NCI-H146 treated with DMSO at 0.1 percent for 48 hours (cell line): ENCODE results near the gene ASTN1.

Experiments used
- DNase-seq: peaks from one replicate; lab custom pipeline; 2025; ENCODE audit not compliant: unreplicated experiment; lab: John Stamatoyannopoulos, UW

Gene ASTN1

DNA sequence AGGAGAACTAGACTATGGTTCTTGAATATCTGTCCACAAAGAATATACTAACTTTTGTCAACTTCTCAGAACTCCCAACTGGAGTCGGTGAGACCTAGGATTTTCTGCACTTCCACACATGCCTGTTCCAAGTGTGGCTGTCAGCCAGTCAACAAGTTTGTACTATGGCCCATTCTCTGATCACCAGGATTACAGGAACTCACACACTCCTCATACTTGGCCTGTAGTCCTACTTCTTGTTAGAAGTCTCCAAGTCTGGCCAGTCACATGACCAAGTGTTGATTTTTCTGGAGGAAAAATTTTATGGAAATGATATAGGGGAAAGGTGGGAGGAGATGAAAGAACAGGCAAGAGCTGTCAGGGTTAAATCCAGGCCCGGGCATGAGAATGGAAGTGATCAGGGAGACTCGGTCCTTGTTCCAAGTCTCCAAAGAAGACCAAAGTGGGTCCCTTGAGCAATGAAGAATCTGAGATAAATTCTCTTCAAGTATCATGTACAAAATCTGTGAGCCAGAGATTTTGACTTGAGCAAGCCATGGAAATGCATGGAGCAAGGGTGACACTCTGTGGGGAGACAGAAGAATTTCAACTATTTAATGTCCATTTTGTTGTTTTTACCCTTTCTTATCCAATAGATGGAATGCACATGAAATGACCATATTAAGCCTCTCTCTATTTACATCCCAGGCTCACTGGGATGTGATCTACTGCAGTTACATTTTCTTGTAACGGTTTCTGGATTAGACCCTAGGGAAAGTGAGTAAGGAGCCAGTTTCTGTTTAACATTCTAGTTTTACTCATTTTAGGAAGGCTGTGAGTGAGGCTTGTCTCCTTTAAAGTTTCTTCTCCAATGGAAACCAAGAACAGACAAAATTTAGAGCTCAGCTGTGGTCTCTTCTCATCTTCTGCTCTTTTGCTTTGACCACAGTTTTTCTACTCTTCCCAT is 320.9 kb downstream of the ASTN1 start:
- no peak for DNase-seq

DNA sequence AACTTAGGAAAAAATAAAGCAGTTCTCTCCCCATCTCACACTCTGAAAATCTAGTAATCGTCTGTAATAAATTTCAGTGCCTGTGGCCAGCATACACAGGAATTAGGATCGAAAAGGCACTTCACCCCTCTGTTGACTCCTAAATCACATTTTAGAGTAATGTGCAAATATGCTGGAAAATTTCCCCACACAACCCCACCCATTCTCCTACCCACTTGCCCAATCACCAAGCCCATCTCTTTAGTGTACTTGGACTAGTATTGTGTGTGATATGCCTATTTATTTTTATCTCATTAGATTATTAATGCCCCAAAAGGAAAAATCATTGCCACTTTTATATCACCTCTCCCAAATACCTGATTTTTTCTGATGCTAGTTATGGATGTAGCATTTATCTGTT is 323.3 kb downstream of the ASTN1 start:
- DNase-seq = no peak

DNA sequence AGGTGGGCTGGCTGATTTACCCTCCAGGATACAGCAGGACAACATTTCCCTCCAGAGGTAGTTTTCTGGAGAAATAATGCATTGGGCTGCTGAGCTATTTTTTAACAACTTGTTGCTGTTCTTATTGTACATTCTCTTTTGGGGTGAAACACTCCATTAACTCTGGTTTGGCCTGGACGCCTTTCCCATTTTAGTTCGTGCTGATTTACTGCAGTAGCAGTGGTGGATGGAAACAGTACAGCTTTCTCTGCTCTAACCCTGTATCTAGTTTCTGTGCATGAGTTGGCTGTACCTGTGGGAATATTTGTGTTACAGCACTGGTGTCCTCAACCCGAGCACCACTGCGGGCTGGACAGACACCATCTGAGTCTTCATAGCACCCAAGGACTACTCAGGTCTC is 325.3 kb downstream of the ASTN1 start:
- DNase-seq = no peak

DNA sequence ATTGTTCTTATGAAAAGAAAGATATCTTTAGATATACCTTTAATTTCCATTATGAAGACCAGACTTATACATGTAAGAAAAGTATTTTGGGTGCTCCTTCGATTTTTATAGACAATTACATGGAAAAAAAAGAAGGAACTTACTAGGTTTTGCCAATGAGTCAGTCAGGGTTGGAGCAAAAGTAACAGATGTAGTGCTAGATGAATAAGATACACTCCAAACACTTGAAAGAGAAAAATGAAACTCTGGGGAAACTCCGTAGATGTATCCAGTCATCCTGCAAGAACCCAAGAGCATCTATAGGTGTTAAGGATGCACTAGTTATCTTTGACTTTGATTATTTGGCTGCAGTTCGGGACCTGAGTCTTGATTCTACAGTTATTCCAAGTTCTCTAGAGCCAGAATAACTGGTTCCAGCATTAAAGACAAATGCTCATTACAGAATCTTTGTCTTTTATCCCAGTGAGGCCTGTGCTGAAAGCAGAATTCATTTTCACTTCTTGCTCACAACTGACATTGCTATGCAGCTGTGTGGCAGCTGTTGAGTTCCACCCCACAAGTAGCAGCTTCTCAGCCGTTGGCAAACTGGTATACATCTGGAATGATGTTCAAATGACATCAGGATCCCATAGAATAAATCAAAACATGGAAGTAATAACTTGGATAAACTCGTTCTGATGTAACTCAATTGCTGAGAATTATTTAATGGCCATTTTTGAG is 326.1 kb downstream of the ASTN1 start:
- no peak for DNase-seq

DNA sequence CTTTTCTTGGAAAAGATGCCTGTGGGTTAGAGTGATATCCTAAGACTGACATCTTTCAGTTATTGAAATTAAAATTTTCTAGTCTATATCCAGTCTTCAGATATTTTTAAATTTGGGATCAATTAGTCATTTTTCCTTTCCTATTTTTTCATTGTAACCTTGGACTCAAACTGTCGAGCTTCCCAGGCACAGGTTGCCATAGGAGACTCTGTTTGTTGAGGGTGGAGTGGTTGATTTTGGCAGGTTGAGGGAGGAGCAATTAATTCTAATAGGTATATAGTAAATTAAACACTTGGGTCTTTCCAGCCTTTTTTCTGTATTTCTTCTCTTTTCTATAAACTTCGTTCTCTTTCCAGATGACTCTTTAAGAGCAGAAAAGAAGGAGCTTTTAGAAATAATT is 326.8 kb downstream of the ASTN1 start:
- DNase-seq = no peak

DNA sequence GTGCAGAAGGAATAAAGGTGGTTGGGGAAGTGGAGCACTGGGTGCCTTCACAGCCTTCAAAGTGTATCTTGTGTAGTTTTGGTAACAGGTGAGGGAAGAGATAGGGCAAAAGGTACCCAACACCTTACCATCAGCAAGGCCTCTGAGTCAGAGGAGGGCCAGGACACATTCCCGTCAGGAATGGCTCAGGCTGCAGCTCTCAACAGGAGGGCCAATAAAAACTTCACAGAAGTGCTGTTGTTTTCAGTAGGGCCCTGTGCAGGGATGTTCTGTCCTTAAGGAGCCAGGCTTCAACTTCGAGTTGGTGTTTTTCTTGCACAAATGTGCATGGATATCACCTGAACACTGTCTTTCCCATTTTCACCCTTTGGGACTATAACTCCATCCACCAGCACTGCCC is 333.4 kb downstream of the ASTN1 start:
- DNase-seq = no peak

DNA sequence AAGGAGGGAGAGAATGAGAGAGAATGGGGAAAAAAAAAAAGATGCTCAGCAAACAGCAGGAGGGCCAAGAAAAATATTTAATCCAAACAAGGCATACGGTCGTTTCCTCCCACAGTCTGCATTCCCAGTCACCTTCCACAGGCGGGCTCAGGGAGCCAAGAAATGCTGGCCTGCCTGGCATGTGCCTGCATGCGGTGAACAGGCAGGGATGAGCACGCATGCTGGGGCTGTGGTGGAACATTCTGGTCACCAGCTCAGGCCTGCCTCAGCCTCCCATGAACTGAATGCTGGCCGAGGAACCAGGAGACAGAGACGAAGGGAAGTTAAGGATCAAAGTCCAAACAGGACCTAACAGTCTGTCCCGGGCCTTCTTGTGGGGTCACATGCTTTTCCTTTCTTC is 335.3 kb downstream of the ASTN1 start:
- DNase-seq = no peak

DNA sequence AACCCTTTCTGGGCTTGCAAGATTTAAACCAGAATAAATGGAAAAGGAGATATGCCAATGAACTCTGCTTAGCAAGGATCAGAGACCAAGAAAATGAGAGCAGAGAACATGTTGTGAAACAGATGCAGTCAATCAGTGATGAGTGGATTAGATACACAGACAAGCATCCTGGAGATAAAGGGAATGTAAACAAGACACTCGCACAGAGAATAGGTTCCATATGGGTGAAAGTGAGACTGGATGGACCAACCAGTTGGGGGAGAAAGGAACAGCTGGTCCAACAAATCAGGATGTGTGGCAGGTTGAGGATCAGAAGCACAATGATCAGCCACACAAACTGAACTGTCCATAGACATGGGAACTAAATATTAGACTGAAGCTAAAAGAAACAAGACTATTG is 338.2 kb downstream of the ASTN1 start:
- no peak for DNase-seq

DNA sequence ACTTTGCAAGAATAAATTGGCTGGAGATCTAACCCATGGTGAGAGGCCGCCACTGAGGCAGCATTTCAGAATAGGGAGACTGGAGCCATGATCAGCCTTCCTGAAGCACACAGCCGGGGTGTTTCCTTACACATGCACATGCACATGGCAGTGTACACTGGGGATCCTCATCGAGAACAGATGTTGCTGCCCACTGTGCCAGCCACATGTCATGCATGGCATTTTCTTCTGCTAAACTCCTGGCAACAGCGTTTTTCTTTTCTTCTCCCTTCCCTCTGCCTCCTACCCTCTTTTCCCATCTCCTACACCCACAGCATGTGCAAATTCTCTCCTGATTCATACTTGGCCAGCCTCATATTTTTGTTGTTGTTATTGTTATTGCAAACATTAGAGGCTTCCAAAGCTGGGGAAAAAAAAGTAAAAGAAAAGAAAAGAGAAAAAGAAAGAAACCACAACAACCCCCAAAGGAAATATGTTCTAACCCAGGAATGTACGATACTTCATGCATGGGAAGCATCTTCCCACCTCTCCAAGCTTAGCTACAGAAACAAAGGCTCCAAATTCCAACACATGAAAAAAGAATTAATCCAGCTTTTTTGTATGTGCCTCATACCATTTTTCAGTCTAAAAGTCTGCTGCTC is 344.0 kb downstream of the ASTN1 start:
- DNase-seq = no peak

DNA sequence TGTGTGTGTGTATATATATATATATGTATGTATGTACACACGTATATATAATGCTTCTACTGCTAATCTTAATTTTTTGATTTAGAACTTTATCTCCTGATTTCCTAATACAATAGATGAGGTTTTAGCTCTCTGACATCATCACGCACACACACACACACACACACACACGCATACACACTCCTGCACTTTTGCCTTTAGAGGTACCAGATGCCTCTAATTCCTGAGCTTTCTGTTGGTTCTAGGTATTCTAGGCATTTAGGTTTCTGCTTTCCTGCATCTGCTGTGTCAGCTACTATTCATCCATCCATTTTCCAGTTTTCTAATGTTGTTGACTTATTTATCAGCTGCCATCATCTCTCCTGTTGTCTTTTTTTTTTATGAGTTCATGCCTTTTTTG is 348.3 kb downstream of the ASTN1 start:
- DNase-seq = no peak

DNA sequence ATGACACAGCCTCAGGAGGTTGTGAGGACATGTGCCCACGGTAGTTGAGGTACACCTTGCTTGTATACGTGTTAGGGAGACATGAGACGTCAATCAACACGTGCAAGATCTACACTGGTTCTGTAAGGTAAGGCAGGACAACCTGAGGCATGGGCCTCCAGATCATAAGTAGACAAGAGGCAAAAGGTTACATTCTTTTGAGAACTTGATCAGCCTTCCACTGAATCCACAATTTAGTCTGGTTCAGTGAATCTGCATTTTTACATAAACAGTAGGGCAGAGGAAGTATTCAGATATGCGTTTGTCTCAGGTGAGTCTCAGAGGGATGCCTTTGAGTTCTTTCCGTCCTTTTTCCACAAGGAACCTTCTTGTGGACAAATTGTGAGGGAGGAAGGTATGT is 348.9 kb downstream of the ASTN1 start:
- DNase-seq = no peak

DNA sequence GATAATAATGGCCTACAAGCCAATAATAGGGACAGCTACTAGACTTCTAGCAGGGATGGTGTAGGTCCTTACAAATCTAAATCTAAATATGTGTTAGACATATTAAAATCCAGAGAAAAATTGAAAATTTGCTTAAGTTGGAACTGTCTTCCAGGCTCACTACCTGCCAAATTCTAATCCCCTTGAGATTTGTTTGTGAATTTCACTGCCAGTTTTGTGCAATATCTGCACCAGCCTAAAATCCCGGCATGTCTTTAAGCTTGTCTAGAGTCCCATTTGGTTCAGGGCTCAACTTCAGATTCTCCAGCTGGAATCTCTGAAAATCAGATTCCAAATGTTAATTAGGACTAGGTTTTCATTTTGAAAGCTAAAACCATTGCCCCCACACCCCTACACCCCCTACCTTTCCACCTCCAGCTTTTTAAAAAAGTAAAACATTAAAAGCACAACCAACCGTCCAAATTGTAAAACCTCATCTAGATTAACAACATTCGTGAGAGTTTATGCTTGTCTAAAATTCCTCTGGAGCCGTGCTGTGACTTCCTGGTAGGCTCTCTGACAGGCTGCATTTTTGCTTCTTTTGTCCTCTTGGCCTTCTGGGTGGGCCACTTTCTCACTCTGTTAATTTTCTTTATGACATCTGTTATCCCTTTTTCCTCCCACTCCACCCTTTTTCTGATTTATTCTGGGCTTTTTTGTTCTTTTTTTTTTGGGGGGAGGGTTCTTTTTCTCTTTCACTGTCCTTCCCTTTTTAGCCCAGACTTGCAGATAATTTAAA is 352.8 kb downstream of the ASTN1 start:
- no peak for DNase-seq

DNA sequence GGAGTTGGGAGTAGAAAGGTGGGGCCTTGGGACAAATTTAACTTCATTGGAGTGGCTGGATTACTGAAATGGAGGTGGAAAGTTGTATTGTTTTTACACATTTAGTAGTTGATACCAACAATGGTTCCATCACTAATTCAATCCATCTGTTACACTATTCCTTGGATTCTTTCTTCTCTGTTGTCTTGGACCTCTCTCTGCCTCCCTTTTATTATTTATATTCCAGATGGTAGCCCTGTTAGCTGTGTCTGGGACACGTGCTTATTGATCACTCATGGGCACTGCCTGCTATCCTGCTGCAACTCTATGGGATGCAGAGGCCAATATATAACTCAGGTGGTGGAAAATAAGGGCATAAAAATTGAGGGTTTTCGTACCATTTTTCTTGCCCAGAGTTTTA is 355.2 kb downstream of the ASTN1 start:
- DNase-seq = no peak
